ENCODE measurements around the gene C16orf96. TPM values are rescaled to one million over a fixed set of nuclear protein-coding genes. Genes with fewer than 3 reads are reported as not detected.

C16orf96 gene
- total RNA-seq, 3 donors from 2014 or later: not detected

DNA sequence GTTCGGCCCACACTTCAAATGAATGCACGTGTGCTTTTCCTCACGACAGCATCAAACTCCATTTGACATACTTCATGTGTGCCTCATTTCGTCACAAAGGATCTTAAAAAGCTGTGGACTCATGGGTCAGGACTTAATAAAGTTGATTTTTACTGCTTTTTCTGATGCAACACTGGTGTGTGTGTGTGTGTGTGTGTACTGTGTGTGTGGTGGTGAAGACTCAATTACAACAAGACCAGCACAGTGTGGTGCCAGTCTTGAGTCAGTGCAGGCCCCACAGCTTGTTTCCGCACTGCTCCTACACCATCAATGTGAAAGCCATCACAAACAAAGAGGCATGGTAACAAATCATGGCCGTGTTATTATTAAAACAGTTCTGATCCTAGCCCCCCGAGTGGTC lies 35.2 kb upstream of the C16orf96 start:
- Histone ChIP-seq H3K9me3 (no peaks in the 10 kb centered on the region), H3K36me3 (ENCODE audit: low read depth) (no peaks in the 10 kb centered on the region), H3K4me3 (no peak overlapping the region), H3K4me1 (ENCODE audit: low read depth) (no peaks in the 10 kb centered on the region)
- DNase-seq: no peak
- ATAC-seq: no peak
- TF ChIP-seq, protein P1, sequence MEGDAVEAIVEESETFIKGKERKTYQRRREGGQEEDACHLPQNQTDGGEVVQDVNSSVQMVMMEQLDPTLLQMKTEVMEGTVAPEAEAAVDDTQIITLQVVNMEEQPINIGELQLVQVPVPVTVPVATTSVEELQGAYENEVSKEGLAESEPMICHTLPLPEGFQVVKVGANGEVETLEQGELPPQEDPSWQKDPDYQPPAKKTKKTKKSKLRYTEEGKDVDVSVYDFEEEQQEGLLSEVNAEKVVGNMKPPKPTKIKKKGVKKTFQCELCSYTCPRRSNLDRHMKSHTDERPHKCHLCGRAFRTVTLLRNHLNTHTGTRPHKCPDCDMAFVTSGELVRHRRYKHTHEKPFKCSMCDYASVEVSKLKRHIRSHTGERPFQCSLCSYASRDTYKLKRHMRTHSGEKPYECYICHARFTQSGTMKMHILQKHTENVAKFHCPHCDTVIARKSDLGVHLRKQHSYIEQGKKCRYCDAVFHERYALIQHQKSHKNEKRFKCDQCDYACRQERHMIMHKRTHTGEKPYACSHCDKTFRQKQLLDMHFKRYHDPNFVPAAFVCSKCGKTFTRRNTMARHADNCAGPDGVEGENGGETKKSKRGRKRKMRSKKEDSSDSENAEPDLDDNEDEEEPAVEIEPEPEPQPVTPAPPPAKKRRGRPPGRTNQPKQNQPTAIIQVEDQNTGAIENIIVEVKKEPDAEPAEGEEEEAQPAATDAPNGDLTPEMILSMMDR (IDR thresholded peaks at IDR 0.05): no peak
- intact Hi-C loops (cut with DNase I, micrococcal nuclease): no loop called here

DNA sequence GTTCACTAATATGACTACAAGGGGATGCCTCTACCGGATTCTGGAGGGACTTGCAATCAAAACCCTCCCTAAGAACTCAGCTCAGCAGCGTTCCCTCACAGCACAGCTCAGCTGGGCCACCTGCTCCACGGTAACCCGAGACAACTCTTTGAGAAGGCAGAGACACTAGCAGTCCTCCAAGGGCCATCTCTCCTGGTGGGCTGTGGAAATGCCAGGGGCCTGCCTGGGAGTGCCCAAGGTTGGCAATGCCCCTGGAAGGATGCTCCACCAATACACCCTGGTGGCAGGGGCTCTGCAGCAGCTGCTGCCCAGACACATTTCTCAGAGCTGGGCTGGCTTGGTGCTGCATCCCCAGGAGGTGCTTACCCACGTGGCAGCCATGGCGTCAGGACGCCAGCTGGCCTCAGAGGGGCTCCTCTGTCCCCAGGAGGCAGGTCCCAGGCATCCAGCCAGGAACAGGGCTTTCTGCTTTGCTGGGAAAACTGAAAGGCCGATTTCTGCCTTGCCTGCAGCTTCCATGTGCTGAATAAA lies 34.0 kb upstream of the C16orf96 start:
- no peaks in the 10 kb centered on the region for H3K36me3 ChIP-seq (ENCODE audit: low read depth)
- DNase-seq: peak in 1 of 3 donors; percentile 23
- H3K9me3 ChIP-seq: no peaks in the 10 kb centered on the region
- TF ChIP-seq, protein P1 (IDR thresholded peaks at IDR 0.05): no peak
- intact Hi-C loops (cut with DNase I, micrococcal nuclease): no loop called here
- no peaks in the 10 kb centered on the region for H3K4me1 ChIP-seq (ENCODE audit: low read depth)
- no peak overlapping the region for H3K4me3 ChIP-seq
- no peak for ATAC-seq

DNA sequence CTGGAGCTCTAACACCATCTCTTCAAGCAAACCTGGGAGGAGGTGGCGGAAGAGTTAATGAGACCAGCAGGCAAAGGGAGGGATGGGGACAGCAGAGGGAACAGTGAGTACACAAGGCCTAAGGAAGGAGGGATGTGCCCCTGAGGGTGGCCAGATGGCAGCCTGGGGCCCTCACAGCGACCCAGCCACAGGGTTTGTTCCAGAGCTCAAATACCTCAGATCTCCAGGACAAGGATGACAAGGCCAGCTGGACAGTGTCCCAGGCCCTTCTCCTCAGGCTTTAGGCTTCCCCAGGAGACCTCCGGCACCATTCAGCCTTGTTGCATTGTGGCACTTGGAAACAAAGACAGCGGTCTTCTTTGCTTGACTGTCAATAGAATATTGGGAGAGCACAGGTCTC lies 32.5 kb upstream of the C16orf96 start:
- H3K4me1 ChIP-seq (ENCODE audit: low read depth): no peaks in the 10 kb centered on the region

DNA sequence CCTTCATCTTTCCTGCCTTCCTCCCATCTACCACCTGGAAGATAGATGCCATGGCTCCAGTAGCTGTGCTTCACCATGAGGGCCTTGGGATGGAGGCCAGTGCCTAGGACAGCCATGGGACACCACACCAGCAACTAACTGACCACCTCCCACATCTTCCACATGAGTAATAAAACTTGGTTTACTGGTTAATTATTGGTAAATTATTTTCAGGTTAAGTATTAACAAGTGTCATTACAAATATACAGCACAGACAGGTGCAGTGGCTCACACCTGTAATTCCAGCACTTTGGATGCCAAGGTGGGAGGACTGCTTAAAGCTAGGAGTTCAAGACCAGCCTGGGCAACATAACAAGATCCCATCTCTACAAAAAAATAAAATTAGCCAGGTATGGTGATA lies 31.6 kb upstream of the C16orf96 start:
- TF ChIP-seq, protein P1 (IDR thresholded peaks at IDR 0.05): no peak
- DNase-seq: peak in 1 of 3 donors; percentile 14
- no peak for ATAC-seq
- no peaks in the 10 kb centered on the region for H3K9me3 ChIP-seq
- no peaks in the 10 kb centered on the region for H3K36me3 ChIP-seq (ENCODE audit: low read depth)
- intact Hi-C loops (cut with DNase I, micrococcal nuclease): no loop called here
- H3K4me3 ChIP-seq: no peak overlapping the region
- H3K4me1 ChIP-seq (ENCODE audit: low read depth): no peaks in the 10 kb centered on the region

More for the DNA sequence above, 32.5 kb upstream of the C16orf96 start:
- Histone ChIP-seq H3K4me3 (no peak overlapping the region), H3K36me3 (ENCODE audit: low read depth) (no peaks in the 10 kb centered on the region), H3K9me3 (no peaks in the 10 kb centered on the region)
- TF ChIP-seq, protein P1 (IDR thresholded peaks at IDR 0.05): no peak
- ATAC-seq (no peak), DNase-seq (peak in 1 of 3 donors; percentile 13)
- intact Hi-C loops (cut with DNase I, micrococcal nuclease): no loop called here

DNA sequence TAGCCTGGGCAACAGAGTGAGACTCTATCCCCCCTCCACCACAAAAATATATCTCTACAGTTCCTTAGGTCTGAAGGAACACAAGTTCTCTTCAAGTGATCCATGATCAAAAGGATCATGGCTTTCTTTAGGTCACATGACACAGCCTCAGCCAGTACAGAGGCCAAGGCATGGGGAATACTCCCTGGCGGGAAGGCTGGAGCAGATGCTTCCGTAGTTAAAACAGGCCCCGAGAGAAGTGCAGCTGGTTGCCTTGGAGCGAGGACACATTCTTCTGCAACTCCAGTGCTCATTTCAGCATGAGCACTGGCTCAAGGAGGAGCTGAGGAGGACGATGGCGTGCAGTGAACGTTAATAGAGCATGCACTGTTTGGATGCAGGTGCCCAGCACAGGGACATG lies 31.1 kb upstream of the C16orf96 start:
- Histone ChIP-seq H3K36me3 (ENCODE audit: low read depth) (no peaks in the 10 kb centered on the region), H3K4me3 (no peak overlapping the region), H3K4me1 (ENCODE audit: low read depth) (no peaks in the 10 kb centered on the region), H3K9me3 (no peaks in the 10 kb centered on the region)
- intact Hi-C loops (cut with DNase I, micrococcal nuclease): no loop called here
- DNase-seq (peak in 1 of 3 donors; percentile 12), ATAC-seq (peak; percentile 11)
- TF ChIP-seq, protein P1 (IDR thresholded peaks at IDR 0.05): no peak
